Lung (tissue), 12 donors: ENCODE results near the gene GNG7. TPM values are rescaled to one million over a fixed set of nuclear protein-coding genes. Genes with fewer than 3 reads are reported as not detected.
"Not testable (repeated sequence)": the region's sequence is repeated elsewhere in the genome, so short reads cannot be mapped to it uniquely, and the experiment has no call there.

ENCODE experiments used
- ATAC-seq: fragments of 200-7000 bp; cut with Tn5 transposase; one replicate; pipeline ENCODE4 v1.9.1; 2020; ENCODE audit warnings: moderate number of reproducible peaks; ENCODE audit not compliant: insufficient read depth, low FRiP score
- DNase-seq, 3 donors: peaks; one replicate each; pipeline ENCODE4 v3.0.0-alpha.2; 2013 to 2017
- H3K27ac ChIP-seq, 2 donors: one replicate each; pipeline ENCODE4 v1.5.1; 2013; ENCODE audit warnings: mild to moderate bottlenecking in 2 of 2, moderate library complexity in 2 of 2, control low read depth in 1 of 2, inconsistent platforms in 1 of 2, low read depth in 1 of 2, low read length in 1 of 2
- H3K27me3 ChIP-seq, 3 donors: one replicate each; pipeline ENCODE4 v1.5.1; 2013; ENCODE audit warnings: low read length in 2 of 3; ENCODE audit not compliant: control insufficient read depth in 3 of 3, insufficient read depth in 3 of 3
- H3K36me3 ChIP-seq, 4 donors: one replicate each; pipeline ENCODE4 v1.5.1; 2013; ENCODE audit warnings: low read length in 4 of 4, mild to moderate bottlenecking in 1 of 4, moderate library complexity in 1 of 4; ENCODE audit not compliant: control insufficient read depth in 4 of 4, insufficient read depth in 4 of 4
- H3K4me1 ChIP-seq, 5 donors: one replicate each; pipeline ENCODE4 v1.5.1; 2013; ENCODE audit warnings: low read length in 5 of 5, mild to moderate bottlenecking in 2 of 5, moderate library complexity in 1 of 5; ENCODE audit not compliant: control insufficient read depth in 5 of 5, insufficient read depth in 5 of 5
- H3K4me3 ChIP-seq: one replicate; pipeline ENCODE4 v1.5.1; 2013; ENCODE audit warnings: mild to moderate bottlenecking, control low read depth, moderate library complexity
- H3K9ac ChIP-seq, 2 donors: one replicate each; pipeline ENCODE4 v1.5.1; 2013; ENCODE audit warnings: low read length in 2 of 2, control low read depth in 1 of 2; ENCODE audit not compliant: insufficient read depth in 1 of 2
- H3K9me3 ChIP-seq, 4 donors: one replicate each; pipeline ENCODE4 v1.5.1; 2013; ENCODE audit warnings: low read length in 3 of 4, mild to moderate bottlenecking in 1 of 4, moderate library complexity in 1 of 4; ENCODE audit not compliant: control insufficient read depth in 4 of 4, insufficient read depth in 3 of 4
- CTCF ChIP-seq: IDR thresholded peaks from 2 replicates; pipeline ENCODE4 v1.5.1; 2012; ENCODE audit warnings: mild to moderate bottlenecking; ENCODE audit errors: control extremely low read depth, extremely low read depth
- WGBS, 2 donors: extraction: QIAGEN DNeasy Blood & Tissue Kit; methylation state at CpG; one replicate each; pipeline ENCODE4 v1.1.7; 2013; 5-methylcytosine and 5-hydroxymethylcytosine counted together
- polyA plus RNA-seq, 2 donors: library from polyadenylated mRNA; stranded (reverse); fragments of 200-250 nt; gene quantifications; one replicate each; pipeline ENCODE4 v1.2.1, GENCODE V29; 2013
- total RNA-seq, 2 donors: library from RNA; depleted of rRNA in 1 of 2; stranded (reverse); fragments of >200 nt in 1 of 2; gene quantifications; one replicate each; pipeline ENCODE4 v1.2.1, GENCODE V29; 2014 to 2021
- donor health status: control.
- donor health status: control.
- donor health status: Bipolar disorder and iron deficiency.
- donor health status: healthy.
- donor health status: DM: yes; HTN: yes; CAD: no.

Gene GNG7
- total and polyA plus RNA-seq, 4 donors = 1.6 to 4.5 (median 2.8) TPM

GRCh38 chr19:2544576-2545415 lies 157.7 kb downstream of the GNG7 start:
- TF ChIP-seq CTCF = no peak
- Histone ChIP-seq H3K9me3 (no peaks in the 10 kb centered on the region), H3K36me3 (no peaks in the 10 kb centered on the region), H3K27me3 (no peaks in the 10 kb centered on the region), H3K4me1 (peaks cover 0 to 33% (median 14%) of the 10 kb centered on the region in 5 donors), H3K9ac (no peak overlapping the region), H3K27ac (peak overlapping the region; percentile 90 to 96), H3K4me3 (no peak overlapping the region)
- no peak for DNase-seq
- WGBS, 2 donors = 89 to 94% methylated on average over 18 of the region's 18 CpGs
- no peak for ATAC-seq

- H3K4me1 ChIP-seq = peaks cover 0 to 33% (median 14%) of the 10 kb centered on the region in 5 donors
- no peak overlapping the region for H3K4me3 ChIP-seq
- peak; percentile 76 for ATAC-seq
These were observed 158.7 kb downstream of the GNG7 start for GRCh38 chr19:2543463-2544442.

GRCh38 chr19:2543072-2543462 lies 159.4 kb downstream of the GNG7 start:
- DNase-seq = not testable (repeated sequence)

More at GRCh38 chr19:2543463-2544442, 158.7 kb downstream of the GNG7 start:
- peak overlapping the region; percentile 12 to 55 for H3K9ac ChIP-seq
- H3K36me3 ChIP-seq = no peaks in the 10 kb centered on the region
- no peaks in the 10 kb centered on the region for H3K27me3 ChIP-seq
- DNase-seq = peak; percentile 91 to 95 (median 92)
- H3K9me3 ChIP-seq = no peaks in the 10 kb centered on the region
- 18 to 20% methylated on average over 36 of the region's 36 CpGs for WGBS, 2 donors
- TF ChIP-seq CTCF = no peak
- peak overlapping the region; percentile 90 to 96 for H3K27ac ChIP-seq

More at GRCh38 chr19:2543072-2543462, 159.4 kb downstream of the GNG7 start:
- not testable (repeated sequence) for H3K9me3 ChIP-seq, H3K27me3 ChIP-seq, ATAC-seq, H3K4me3 ChIP-seq, H3K36me3 ChIP-seq
- WGBS, 2 donors = 37 to 38% methylated on average over 4 of the region's 4 CpGs
- peak overlapping the region; percentile 90 to 96 for H3K27ac ChIP-seq
- peaks cover 0 to 33% (median 14%) of the 10 kb centered on the region in 5 donors for H3K4me1 ChIP-seq
- peak overlapping the region; percentile 12 to 55 for H3K9ac ChIP-seq
